Spleen (tissue), 11 donors: Measurements from ENCODE around the gene SEMA7A. TPM values are rescaled to one million over a fixed set of nuclear protein-coding genes. Genes with fewer than 3 reads are reported as not detected.

Source experiments
- DNase-seq: peaks from one replicate; pipeline ENCODE4 v3.0.0-alpha.2; 2020
- H3K27ac ChIP-seq, 8 donors: fragments of 200-600 bp; sonication (generic) in 7 of 8; 1 replicate in 4 of 8; 2 replicates in 4 of 8; pipeline versions ENCODE4 v1.5.0 to v1.8.0; 2016 to 2021; ENCODE audit warnings: inconsistent platforms in 4 of 8, mild to moderate bottlenecking in 4 of 8, moderate library complexity in 1 of 8
- H3K27me3 ChIP-seq, 7 donors: fragments of 200-600 bp; sonication (generic) in 6 of 7; replicated peaks in 1 of 7; 1 replicate in 4 of 7; 2 replicates in 3 of 7; pipeline versions ENCODE4 v1.5.0 to v1.8.0; 2016 to 2021; ENCODE audit warnings: inconsistent platforms in 3 of 7, mild to moderate bottlenecking in 1 of 7
- H3K36me3 ChIP-seq, 6 donors: fragments of 200-600 bp; sonication (generic) in 5 of 6; 1 replicate in 4 of 6; 2 replicates in 2 of 6; pipeline versions ENCODE4 v1.5.0 to v1.8.0; 2016 to 2021; ENCODE audit warnings: inconsistent platforms in 2 of 6
- H3K4me1 ChIP-seq, 6 donors: fragments of 200-600 bp; sonication (generic) in 5 of 6; 1 replicate in 3 of 6; 2 replicates in 3 of 6; pipeline versions ENCODE4 v1.5.0 to v1.8.0; 2016 to 2021; ENCODE audit warnings: inconsistent platforms in 3 of 6
- H3K4me3 ChIP-seq, 8 donors: fragments of 200-600 bp; sonication (generic) in 7 of 8; 1 replicate in 4 of 8; 2 replicates in 4 of 8; pipeline versions ENCODE4 v1.5.0 to v1.8.0; 2016 to 2021; ENCODE audit warnings: inconsistent platforms in 4 of 8, mild to moderate bottlenecking in 4 of 8, moderate library complexity in 2 of 8
- H3K9me3 ChIP-seq, 8 donors: fragments of 200-600 bp; sonication (generic) in 7 of 8; 1 replicate in 4 of 8; 2 replicates in 4 of 8; pipeline versions ENCODE4 v1.5.0 to v1.8.0; 2016 to 2021; ENCODE audit warnings: inconsistent platforms in 4 of 8
- POLR2A ChIP-seq, 3 donors: fragments of 450-650 bp; IDR thresholded peaks; one replicate each; pipeline ENCODE4 v1.5.1; 2017; ENCODE audit warnings: antibody characterized with exemption in 3 of 3, mild to moderate bottlenecking in 1 of 3
- POLR2AphosphoS5 ChIP-seq, 3 donors: sonication (generic); formaldehyde crosslinking; IDR thresholded peaks; one replicate each; pipeline ENCODE4 v1.5.1; 2017; ENCODE audit warnings: antibody characterized with exemption in 3 of 3
- WGBS, 5 donors: extraction: QIAGEN DNeasy Blood & Tissue Kit in 3 of 5; methylation state at CpG; one replicate each; pipeline versions ENCODE4 v1.1.5 to v1.1.7; 2013 to 2018; 5-methylcytosine and 5-hydroxymethylcytosine counted together
- intact Hi-C: fragments of 100-400 bp; cut with DNase I; formaldehyde crosslinking; loops from one replicate; pipeline ENCODE4 v1.15.0; 2023; ENCODE audit warnings: low total_unique reads
- polyA plus RNA-seq, 3 donors: library from polyadenylated mRNA; stranded (reverse); fragments of 200-250 nt; gene quantifications; one replicate each; pipeline ENCODE4 v1.2.1, GENCODE V29; 2013
- total RNA-seq, 7 donors: library from RNA; depleted of rRNA in 3 of 7; stranded (reverse); fragments of >200 nt in 3 of 7; fragmentation: NEBNext Ultra II Directional in 4 of 7; extraction: Animal tissue kit (Norgen Biotek cat#: 25700) in 4 of 7; gene quantifications; one replicate each; pipeline versions ENCODE4 v1.1.0 to v1.2.1, GENCODE V29; 2016 to 2021
- TF ChIP-seq, protein P1 (sequence below), 11 experiments: fragments of 200-600 bp in 7 of 11; fragments of 450-650 bp in 4 of 11; sonication (generic) in 4 of 11; IDR thresholded peaks in 8 of 11; conservative IDR thresholded peaks in 3 of 11; 1 replicate in 7 of 11; 2 replicates in 4 of 11; pipeline versions ENCODE4 v1.4.0 to v1.8.0; 2016 to 2021; ENCODE audit warnings: antibody characterized with exemption in 11 of 11, inconsistent platforms in 4 of 11, mild to moderate bottlenecking in 1 of 11
- donor health status: healthy with polysubstance abuse.
- donor health status: DM: no; HTN: no; CAD: no; lungs with moderate emphysema.
- donor health status: DM: no; HTN: no; CAD: no.
- donor health status: Bipolar disorder and iron deficiency.
- donor health status: healthy.
- donor health status: DM: no; HTN: no; CAD: no.
- donor health status: DM: yes; HTN: yes; CAD: no.

Gene SEMA7A
- total and polyA plus RNA-seq, 10 donors: 41.6 to 154 (median 127) TPM

DNA sequence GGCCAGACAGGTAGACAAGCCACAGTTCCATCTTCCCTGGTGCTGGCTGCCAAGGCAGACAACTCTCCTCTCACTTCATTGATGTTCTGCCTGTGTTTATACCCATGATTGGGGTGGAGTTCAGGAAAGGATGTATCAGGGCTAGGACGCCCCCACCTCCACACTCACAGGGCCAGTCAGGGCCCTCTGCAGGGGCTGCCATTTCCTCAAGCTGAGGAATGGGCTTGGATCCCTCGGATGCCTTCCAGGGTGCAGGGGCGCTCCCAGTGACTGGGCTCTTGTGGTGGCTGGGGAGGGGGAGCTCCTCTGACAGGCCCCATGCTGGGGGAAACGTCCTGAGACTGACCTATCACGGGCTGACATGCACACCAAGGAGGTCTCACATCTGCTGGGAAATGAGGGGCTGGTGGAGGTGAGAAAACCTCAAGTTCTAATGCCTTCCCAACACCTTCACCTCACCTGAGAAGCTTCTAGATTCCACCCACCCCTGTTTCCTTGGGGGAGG, 31.4 kb downstream of the SEMA7A start:
- Histone ChIP-seq H3K9me3 (no peaks in the 10 kb centered on the region), H3K4me3 (peak overlapping the region in 1 of 8 donors; percentile 46), H3K4me1 (peaks cover 79 to 100% (median 98%) of the 10 kb centered on the region in 6 donors), H3K27me3 (no peaks in the 10 kb centered on the region), H3K27ac (peak overlapping the region; percentile 67 to 93 (median 84)), H3K36me3 (no peaks in the 10 kb centered on the region)
- DNase-seq: no peak
- TF ChIP-seq, protein P1, sequence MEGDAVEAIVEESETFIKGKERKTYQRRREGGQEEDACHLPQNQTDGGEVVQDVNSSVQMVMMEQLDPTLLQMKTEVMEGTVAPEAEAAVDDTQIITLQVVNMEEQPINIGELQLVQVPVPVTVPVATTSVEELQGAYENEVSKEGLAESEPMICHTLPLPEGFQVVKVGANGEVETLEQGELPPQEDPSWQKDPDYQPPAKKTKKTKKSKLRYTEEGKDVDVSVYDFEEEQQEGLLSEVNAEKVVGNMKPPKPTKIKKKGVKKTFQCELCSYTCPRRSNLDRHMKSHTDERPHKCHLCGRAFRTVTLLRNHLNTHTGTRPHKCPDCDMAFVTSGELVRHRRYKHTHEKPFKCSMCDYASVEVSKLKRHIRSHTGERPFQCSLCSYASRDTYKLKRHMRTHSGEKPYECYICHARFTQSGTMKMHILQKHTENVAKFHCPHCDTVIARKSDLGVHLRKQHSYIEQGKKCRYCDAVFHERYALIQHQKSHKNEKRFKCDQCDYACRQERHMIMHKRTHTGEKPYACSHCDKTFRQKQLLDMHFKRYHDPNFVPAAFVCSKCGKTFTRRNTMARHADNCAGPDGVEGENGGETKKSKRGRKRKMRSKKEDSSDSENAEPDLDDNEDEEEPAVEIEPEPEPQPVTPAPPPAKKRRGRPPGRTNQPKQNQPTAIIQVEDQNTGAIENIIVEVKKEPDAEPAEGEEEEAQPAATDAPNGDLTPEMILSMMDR (IDR thresholded peaks at IDR 0.05 in 8 of 11, conservative IDR thresholded peaks at IDR 0.05 in 3 of 11): no peak
- TF ChIP-seq POLR2A (IDR thresholded peaks at IDR 0.05) (no peak), POLR2AphosphoS5 (IDR thresholded peaks at IDR 0.05) (no peak)
- intact Hi-C loops: no loop called here
- 53 to 61% (median 57%) methylated on average over 3 to 5 of the region's 5 CpGs for WGBS, 5 donors

DNA sequence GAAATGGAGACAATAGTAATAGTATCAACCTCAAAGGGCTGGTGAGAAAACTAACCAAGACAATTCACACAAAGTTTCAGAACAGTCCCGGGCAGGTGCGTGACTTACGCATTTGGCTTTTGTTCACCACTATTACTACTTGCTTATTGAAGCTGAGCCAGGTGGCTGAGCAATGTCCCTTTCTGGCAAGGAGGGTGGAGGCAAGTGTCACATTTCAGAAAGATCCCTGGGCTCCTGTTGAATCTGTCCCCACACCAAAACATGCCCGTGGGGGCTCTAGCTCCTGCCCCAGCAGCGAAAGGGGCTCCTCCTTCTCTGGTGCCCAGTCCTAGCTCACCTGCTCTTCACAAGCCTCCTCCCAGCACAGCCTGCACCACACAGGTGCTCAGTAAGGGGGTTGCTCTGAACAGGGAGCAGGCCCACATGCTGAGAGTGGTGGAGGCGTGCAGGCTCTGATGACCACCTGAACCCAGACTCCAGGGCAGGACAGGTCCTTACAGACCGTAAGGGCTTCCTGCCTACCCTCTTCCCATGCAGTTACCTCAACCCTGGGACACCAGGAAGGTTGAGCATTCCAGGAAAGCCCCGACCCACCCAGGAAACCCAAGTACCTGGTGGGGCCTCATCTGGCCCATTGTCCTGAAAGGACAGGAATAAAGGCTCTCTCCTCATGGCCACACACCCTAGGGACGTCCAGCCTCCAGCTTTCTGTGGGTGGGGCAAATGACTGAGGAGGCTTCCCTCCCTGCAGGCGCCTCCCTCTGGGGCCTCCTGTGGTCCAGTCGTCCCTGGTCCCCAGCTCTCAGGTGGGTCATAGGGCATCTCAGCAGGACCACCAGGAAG, 32.6 kb downstream of the SEMA7A start:
- TF ChIP-seq, protein P1 (IDR thresholded peaks at IDR 0.05 in 8 of 11, conservative IDR thresholded peaks at IDR 0.05 in 3 of 11): no peak
- TF ChIP-seq POLR2A (IDR thresholded peaks at IDR 0.05): no peak
- peak in 1 of 3 donors; percentile 34 for TF ChIP-seq POLR2AphosphoS5 (IDR thresholded peaks at IDR 0.05)
- Histone ChIP-seq H3K9me3 (no peaks in the 10 kb centered on the region), H3K36me3 (no peaks in the 10 kb centered on the region), H3K4me3 (no peak overlapping the region), H3K27me3 (no peaks in the 10 kb centered on the region), H3K4me1 (peaks cover 78 to 100% (median 97%) of the 10 kb centered on the region in 6 donors), H3K27ac (peak overlapping the region in 7 of 8 donors; percentile 77 to 93 (median 85))
- 53 to 67% (median 62%) methylated on average over 10 to 11 of the region's 11 CpGs for WGBS, 5 donors
- intact Hi-C loops: no loop called here
- DNase-seq: no peak

DNA sequence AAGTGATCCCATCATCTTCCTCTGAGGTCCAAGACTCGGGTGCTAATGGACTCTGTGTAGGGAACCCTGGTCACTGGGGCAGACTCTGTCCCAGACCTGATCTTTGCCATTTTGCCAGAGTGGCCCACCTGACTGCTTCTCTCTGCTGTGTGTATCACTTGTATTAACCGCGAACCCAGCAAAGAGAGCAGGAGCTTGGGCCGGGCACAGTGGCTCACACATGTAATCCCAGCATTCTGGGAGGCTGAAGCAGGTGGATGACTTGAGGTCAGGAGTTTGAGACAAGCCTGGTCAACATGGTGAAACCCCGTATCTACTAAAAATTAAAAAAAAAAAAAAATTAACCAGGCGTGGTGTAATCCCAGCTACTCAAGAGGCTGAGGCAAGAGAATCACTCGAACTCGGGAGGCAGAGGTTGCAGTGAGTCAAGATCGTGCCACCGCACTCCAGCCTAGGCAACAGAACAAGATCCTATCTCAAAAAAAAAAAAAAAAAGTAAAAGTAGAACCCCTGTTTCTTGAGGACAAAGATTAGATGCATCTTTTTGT, 33.4 kb downstream of the SEMA7A start:
- peaks cover 72 to 100% (median 99%) of the 10 kb centered on the region in 6 donors for H3K4me1 ChIP-seq
- peak overlapping the region; percentile 13 to 93 (median 84) for H3K27ac ChIP-seq
- TF ChIP-seq POLR2AphosphoS5 (IDR thresholded peaks at IDR 0.05): no peak
- TF ChIP-seq POLR2A (IDR thresholded peaks at IDR 0.05): no peak
- TF ChIP-seq, protein P1 (IDR thresholded peaks at IDR 0.05 in 8 of 11, conservative IDR thresholded peaks at IDR 0.05 in 3 of 11): no peak
- no peak overlapping the region for H3K4me3 ChIP-seq
- H3K9me3 ChIP-seq: no peaks in the 10 kb centered on the region
- intact Hi-C loops: no loop called here
- DNase-seq: no peak
- no peaks in the 10 kb centered on the region for H3K27me3 ChIP-seq
- H3K36me3 ChIP-seq: no peaks in the 10 kb centered on the region
- 55 to 67% (median 60%) methylated on average over 10 of the region's 10 CpGs for WGBS, 5 donors
